HTR-8/SVneo (cell line): ENCODE measurements around the gene MPP3.

ENCODE experiments used
- DNase-seq: peaks from one replicate; pipeline ENCODE4 v3.0.0; 2011; ENCODE audit warnings: low spot score, mixed read lengths; ENCODE audit not compliant: insufficient read length
- FAIRE-seq: peaks from 2 replicates; lab custom pipeline; 2011; peaks lifted over from hg19 to GRCh38; lab: Jason Lieb, UNC

The MPP3 gene

GRCh38 chr17:43840814-43841213 lies 7.9 kb upstream of the MPP3 start:
- peak; percentile 33 for FAIRE-seq
- DNase-seq, result peak; percentile 75

GRCh38 chr17:43839670-43840108 lies 6.7 kb upstream of the MPP3 start:
- DNase-seq, result no peak
- FAIRE-seq, result no peak

GRCh38 chr17:43834106-43834505 lies 1.2 kb upstream of the MPP3 start:
- FAIRE-seq (no peak), DNase-seq (no peak)

GRCh38 chr17:43832168-43832975 lies 574 bp downstream of the MPP3 start:
- DNase-seq (peak; percentile 71), FAIRE-seq (peak; percentile 42)

GRCh38 chr17:43831633-43832032 lies 1.3 kb downstream of the MPP3 start:
- FAIRE-seq (no peak), DNase-seq (no peak)

- FAIRE-seq (no peak), DNase-seq (no peak)
These were observed 2.3 kb downstream of the MPP3 start for GRCh38 chr17:43830510-43831140.

- DNase-seq (no peak), FAIRE-seq (no peak)
These were observed 3.2 kb downstream of the MPP3 start for GRCh38 chr17:43829738-43830137.

GRCh38 chr17:43827596-43827995 lies 5.3 kb downstream of the MPP3 start:
- no peak for FAIRE-seq
- DNase-seq, result no peak

GRCh38 chr17:43826206-43826605 lies 6.7 kb downstream of the MPP3 start:
- no peak for DNase-seq
- no peak for FAIRE-seq

GRCh38 chr17:43825567-43825966 lies 7.4 kb downstream of the MPP3 start:
- FAIRE-seq (peak; percentile 46), DNase-seq (no peak)

GRCh38 chr17:43823350-43824084 lies 9.4 kb downstream of the MPP3 start:
- DNase-seq (no peak), FAIRE-seq (no peak)

GRCh38 chr17:43822570-43823190 lies 10.3 kb downstream of the MPP3 start:
- DNase-seq, result no peak
- FAIRE-seq, result no peak

- FAIRE-seq (no peak), DNase-seq (no peak)
These were observed 12.2 kb downstream of the MPP3 start for GRCh38 chr17:43820759-43821158.

GRCh38 chr17:43818966-43819365 lies 14.0 kb downstream of the MPP3 start:
- DNase-seq (no peak), FAIRE-seq (no peak)

GRCh38 chr17:43817826-43818225 lies 15.1 kb downstream of the MPP3 start:
- FAIRE-seq, result no peak
- DNase-seq, result no peak

- FAIRE-seq (no peak), DNase-seq (no peak)
These were observed 16.3 kb downstream of the MPP3 start for GRCh38 chr17:43816336-43817320.

- DNase-seq (peak; percentile 71), FAIRE-seq (no peak)
These were observed 18.2 kb downstream of the MPP3 start for GRCh38 chr17:43814714-43815113.

GRCh38 chr17:43814026-43814425 lies 18.9 kb downstream of the MPP3 start:
- DNase-seq, result no peak

GRCh38 chr17:43813386-43813785 lies 19.6 kb downstream of the MPP3 start:
- FAIRE-seq (peak; percentile 64), DNase-seq (no peak)

More at GRCh38 chr17:43814026-43814425, 18.9 kb downstream of the MPP3 start:
- FAIRE-seq, result no peak
